ENCODE data around the gene MAML2. TPM values are rescaled to one million over a fixed set of nuclear protein-coding genes. Genes with fewer than 3 reads are reported as not detected.

MAML2 gene
- total and polyA plus RNA-seq, 7 donors = 2.8 to 20.7 (median 11.8) TPM

DNA sequence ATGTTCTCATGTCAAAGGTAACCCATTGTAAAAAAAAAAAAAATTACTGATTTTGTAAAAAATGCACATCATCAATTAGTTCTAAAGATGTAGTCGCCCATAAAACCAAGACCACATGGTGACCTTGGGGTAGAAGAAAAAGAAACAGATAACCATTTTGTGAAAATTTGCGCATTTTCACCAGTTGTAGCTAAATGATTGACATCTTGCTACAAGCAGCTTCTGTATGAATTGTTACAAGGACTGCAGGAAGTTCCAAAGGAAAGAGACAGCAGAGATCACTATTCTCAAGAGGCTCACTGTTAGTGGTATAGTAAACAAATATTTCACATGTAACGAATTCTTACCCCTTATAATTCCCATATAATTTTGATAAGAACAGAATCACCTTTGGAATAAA, 48.7 kb downstream of the MAML2 start:
- Histone ChIP-seq H3K4me3 (no peak overlapping the region), H3K27ac (peak overlapping the region in 1 of 4 donors; percentile 50), H3K27me3 (no peaks in the 10 kb centered on the region), H3K36me3 (no peaks in the 10 kb centered on the region), H3K4me1 (peaks cover 0 to 25% (median 19%) of the 10 kb centered on the region in 4 donors), H3K9me3 (no peaks in the 10 kb centered on the region)
- no peak for DNase-seq
- intact Hi-C loops (cut with DNase I) = no loop called here
- 42 to 56% methylated on average over 3 of the region's 3 CpGs for WGBS, 2 donors
- no peak for TF ChIP-seq EP300 (IDR thresholded peaks at IDR 0.05)
- TF ChIP-seq CTCF (IDR thresholded peaks at IDR 0.05) = no peak
- no peak for TF ChIP-seq POLR2A (IDR thresholded peaks at IDR 0.05)
- TF ChIP-seq POLR2AphosphoS5 (IDR thresholded peaks at IDR 0.05) = no peak

DNA sequence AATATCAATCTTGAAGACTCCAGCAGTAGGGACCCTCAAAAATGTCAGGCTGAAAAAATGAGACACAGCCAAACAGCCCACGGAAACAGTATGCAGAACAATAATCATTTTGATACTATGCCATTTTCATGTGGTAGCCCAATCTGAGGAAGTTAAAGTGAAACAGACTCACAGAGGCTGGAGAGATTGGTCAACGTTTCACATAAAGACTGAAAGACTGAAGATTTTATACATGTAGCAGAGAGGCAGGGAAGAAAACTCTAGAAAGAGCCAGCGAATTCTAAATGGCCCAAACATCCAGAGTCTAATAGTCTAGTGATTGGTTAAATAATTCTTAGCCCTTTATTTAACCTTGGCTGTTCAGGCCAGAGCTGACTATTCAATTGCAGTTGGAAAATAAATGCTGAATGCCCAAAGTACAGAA, 49.4 kb downstream of the MAML2 start:
- intact Hi-C loops (cut with DNase I) = no loop called here
- TF ChIP-seq CTCF (IDR thresholded peaks at IDR 0.05) = no peak
- TF ChIP-seq POLR2AphosphoS5 (IDR thresholded peaks at IDR 0.05) = no peak
- TF ChIP-seq POLR2A (IDR thresholded peaks at IDR 0.05) = no peak
- TF ChIP-seq EP300 (IDR thresholded peaks at IDR 0.05) = no peak
- H3K27ac ChIP-seq = peak overlapping the region in 2 of 4 donors; percentile 35 to 50

DNA sequence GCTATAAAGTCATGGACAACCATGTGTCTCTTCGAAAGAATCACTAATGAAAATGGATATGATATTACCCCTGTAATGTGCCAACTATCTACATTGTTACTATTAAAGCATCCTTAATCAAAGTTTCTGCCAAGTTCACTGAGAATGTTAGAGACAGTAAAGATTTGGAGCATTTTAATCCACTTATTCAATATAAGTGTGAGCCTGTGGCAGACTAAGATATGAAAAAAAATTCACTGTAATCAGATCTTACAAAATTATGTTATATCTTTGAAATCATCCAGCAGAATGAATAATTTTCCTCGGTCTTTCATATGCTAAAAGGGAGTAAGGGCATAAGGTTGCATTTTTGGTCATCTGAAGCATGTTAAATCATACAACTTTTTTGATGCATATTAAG, 49.9 kb downstream of the MAML2 start:
- no peaks in the 10 kb centered on the region for H3K27me3 ChIP-seq
- H3K36me3 ChIP-seq = no peaks in the 10 kb centered on the region
- 33 to 58% methylated on average over 2 of the region's 2 CpGs for WGBS, 2 donors
- no peak for DNase-seq
- TF ChIP-seq CTCF (IDR thresholded peaks at IDR 0.05) = no peak
- H3K9me3 ChIP-seq = no peaks in the 10 kb centered on the region
- peak overlapping the region in 1 of 4 donors; percentile 50 for H3K27ac ChIP-seq
- H3K4me1 ChIP-seq = peaks cover 0 to 25% (median 19%) of the 10 kb centered on the region in 4 donors
- intact Hi-C loops (cut with DNase I) = no loop called here
- no peak overlapping the region for H3K4me3 ChIP-seq

More for the DNA sequence above, 49.4 kb downstream of the MAML2 start:
- no peaks in the 10 kb centered on the region for H3K36me3 ChIP-seq
- DNase-seq = no peak
- H3K4me3 ChIP-seq = no peak overlapping the region
- H3K4me1 ChIP-seq = peaks cover 0 to 25% (median 19%) of the 10 kb centered on the region in 4 donors
- H3K27me3 ChIP-seq = no peaks in the 10 kb centered on the region
- H3K9me3 ChIP-seq = no peaks in the 10 kb centered on the region
- 17 to 26% methylated on average over 3 of the region's 3 CpGs for WGBS, 2 donors

GRCh38 chr11:96292291-96293010, 50.5 kb downstream of the MAML2 start:
- Histone ChIP-seq H3K4me1 (peaks cover 0 to 25% (median 19%) of the 10 kb centered on the region in 4 donors), H3K4me3 (no peak overlapping the region), H3K27me3 (no peaks in the 10 kb centered on the region), H3K9me3 (no peaks in the 10 kb centered on the region), H3K27ac (no peak overlapping the region), H3K36me3 (no peaks in the 10 kb centered on the region)
- intact Hi-C loops (cut with DNase I) = no loop called here
- no peak for TF ChIP-seq CTCF (IDR thresholded peaks at IDR 0.05)
- no peak for TF ChIP-seq POLR2A (IDR thresholded peaks at IDR 0.05)
- no peak for TF ChIP-seq EP300 (IDR thresholded peaks at IDR 0.05)
- TF ChIP-seq POLR2AphosphoS5 (IDR thresholded peaks at IDR 0.05) = no peak
- DNase-seq = no peak

- WGBS, 2 donors = 88 to 96% methylated on average over 1 of the region's 1 CpG
- intact Hi-C loops (cut with DNase I) = no loop called here
- peaks cover 0 to 25% (median 19%) of the 10 kb centered on the region in 4 donors for H3K4me1 ChIP-seq
These were observed 52.4 kb downstream of the MAML2 start for GRCh38 chr11:96290631-96291030.

More at GRCh38 chr11:96290631-96291030, 52.4 kb downstream of the MAML2 start:
- Histone ChIP-seq H3K27ac (no peak overlapping the region), H3K27me3 (no peaks in the 10 kb centered on the region), H3K36me3 (no peaks in the 10 kb centered on the region), H3K4me3 (no peak overlapping the region), H3K9me3 (no peaks in the 10 kb centered on the region)
- TF ChIP-seq POLR2AphosphoS5 (IDR thresholded peaks at IDR 0.05) = no peak
- TF ChIP-seq POLR2A (IDR thresholded peaks at IDR 0.05) = no peak
- no peak for TF ChIP-seq CTCF (IDR thresholded peaks at IDR 0.05)
- TF ChIP-seq EP300 (IDR thresholded peaks at IDR 0.05) = no peak
- DNase-seq = no peak
